Measurements from ENCODE around the gene DAP. TPM values are rescaled to one million over a fixed set of nuclear protein-coding genes. Genes with fewer than 3 reads are reported as not detected.

Gene DAP
- total and polyA plus RNA-seq, 10 of the 15 experiments (the other 5 are each of a cell fraction or from before 2014, with no cell fraction given), result 12.9 to 130 (median 49.9) TPM

DNA sequence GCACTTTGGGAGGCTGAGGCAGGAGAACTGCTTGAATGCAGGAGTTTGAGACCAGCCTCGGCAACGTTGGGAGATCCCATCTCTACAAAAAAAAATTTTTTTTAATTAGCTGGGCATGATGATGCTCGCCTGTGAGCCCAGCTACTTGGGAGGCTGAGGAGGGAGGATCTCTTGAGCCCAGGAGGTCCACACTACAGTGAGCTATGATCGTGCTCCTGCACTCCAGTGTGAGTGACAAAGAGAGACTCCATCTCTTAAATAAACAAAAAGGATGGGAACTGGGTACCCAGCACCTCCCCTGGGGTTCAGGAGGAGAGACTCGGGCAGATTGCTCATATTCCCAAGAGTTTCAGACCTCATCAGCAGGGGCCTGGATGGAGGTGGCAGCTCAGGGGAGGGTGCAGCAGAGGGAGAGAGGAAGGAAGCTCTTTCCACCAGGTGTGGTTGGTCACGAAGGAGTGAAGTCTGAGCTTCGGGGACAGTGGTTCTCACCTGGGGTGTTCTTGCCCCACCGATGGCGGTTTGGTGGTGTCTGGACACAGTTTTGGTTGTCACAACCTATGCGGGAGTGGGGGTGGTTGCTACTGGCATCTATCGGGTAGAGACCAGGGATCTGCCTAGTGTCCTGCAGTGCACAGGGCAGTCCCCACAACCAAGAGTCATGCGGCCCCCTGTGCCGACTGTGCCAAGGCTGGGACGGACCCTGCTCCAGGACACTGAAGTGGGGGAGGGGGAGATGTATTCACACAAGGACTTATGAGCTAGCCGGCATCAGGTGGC, 124.5 kb downstream of the DAP start:
- BruUV-seq (replicated peaks), result TSS peak; percentile 4
- Histone ChIP-seq H2AFZ (ENCODE audit: control insufficient read depth, low read depth, low read length) (no peak overlapping the region), H3K79me2 (ENCODE audit: control insufficient read depth, insufficient read depth, low read length) (peaks cover 65% of the 10 kb centered on the region), H3K27ac (ENCODE audit: control insufficient read depth, insufficient read depth) (peak overlapping the region; percentile 93), H3K9ac (ENCODE audit: control insufficient read depth, insufficient read depth, low read length) (peak overlapping the region; percentile 79), H3K36me3 (ENCODE audit: control insufficient read depth in 2 of 2, insufficient read depth in 2 of 2, low read length in 1 of 2) (peaks cover 20 to 21% of the 10 kb centered on the region in 2 experiments), H3K4me3 (peak overlapping the region; percentile 51; the same call in 1 of the 2 replicates), H4K20me1 (ENCODE audit: control insufficient read depth, insufficient read depth) (no peaks in the 10 kb centered on the region), H3K9me3 (replicated peaks; ENCODE audit: control insufficient read depth, insufficient read depth, low read length) (peaks cover 8% of the 10 kb centered on the region; the same call in 2 of the 3 replicates), H3K4me2 (ENCODE audit: control insufficient read depth, insufficient read depth) (peak overlapping the region; percentile 69), H3K27me3 (replicated peaks in 1 of 2; ENCODE audit: control insufficient read depth in 2 of 2, insufficient read depth in 2 of 2, low read length in 1 of 2) (no peaks in the 10 kb centered on the region), H3K4me1 (ENCODE audit: control insufficient read depth, insufficient read depth, low read length) (peaks cover 47% of the 10 kb centered on the region)
- intact Hi-C loops (cut with micrococcal nuclease; ENCODE audit: unreplicated experiment) (no loop called here), in situ Hi-C loops (cut with MboI) (no loop called here)
- WGBS (ENCODE audit: insufficient coverage, insufficient replicate concordance, low lambda C conversion rate, missing lambda C conversion rate), result 46% methylated on average over 15 of the region's 15 CpGs
- ATAC-seq, result no peak
- DNase-seq (ENCODE audit: low read depth, low spot score), result no peak
- ChIA-PET POLR2A (interaction anchor here (0.8 to 4.6 kb wide), 6 partner anchors 9 to 79 kb away, joined by 3 to 21 read pairs (median 4); no protein-coding TSS in a partner anchor), CTCF (interaction anchor here (0.8 to 5.2 kb wide), 6 partner anchors 8 to 184 kb away, joined by 3 to 34 read pairs (median 4); no protein-coding TSS in a partner anchor), SMC1A (ENCODE audit: uncharacterized antibody, unreplicated experiment) (interaction anchor here (0.9 to 6.5 kb wide), 9 partner anchors 10 to 185 kb away, joined by 3 to 90 read pairs (median 5); no protein-coding TSS in a partner anchor), RAD21 (ENCODE audit: unreplicated experiment) (interaction anchor here (0.6 to 6.7 kb wide), 10 partner anchors 9 to 184 kb away, joined by 3 to 93 read pairs (median 4); no protein-coding TSS in a partner anchor)
- no peak for FAIRE-seq
- TF ChIP-seq GATAD2B (conservative IDR thresholded peaks at IDR 0.05; ENCODE audit: low read depth) (0 out of 2 replicates have a peak, but pooled peaks have one; percentile 24), ZBTB4 (CRISPR knock-in tag; IDR thresholded peaks at IDR 0.05) (no peak), MEF2A (IDR thresholded peaks at IDR 0.05; ENCODE audit: insufficient read depth, low read depth, low read length) (no peak), ZNF24 (IDR thresholded peaks at IDR 0.05) (no peak), MLLT1 (IDR thresholded peaks at IDR 0.05) (0 out of 2 replicates have a peak, but pooled peaks have one; percentile 43), PRDM15 (CRISPR knock-in tag; IDR thresholded peaks at IDR 0.05) (no peak), FOS (IDR thresholded peaks at IDR 0.05; ENCODE audit: borderline replicate concordance, extremely low read depth, insufficient read length) (no peak), EP300 (IDR thresholded peaks at IDR 0.05; ENCODE audit: borderline replicate concordance in 1 of 2, control insufficient read depth in 1 of 2, low read depth in 2 of 2, low read length in 2 of 2) (peak in 1 of 2 experiments; percentile 44; a peak in 1 of 4 replicates)
- TF ChIP-seq, protein P1, sequence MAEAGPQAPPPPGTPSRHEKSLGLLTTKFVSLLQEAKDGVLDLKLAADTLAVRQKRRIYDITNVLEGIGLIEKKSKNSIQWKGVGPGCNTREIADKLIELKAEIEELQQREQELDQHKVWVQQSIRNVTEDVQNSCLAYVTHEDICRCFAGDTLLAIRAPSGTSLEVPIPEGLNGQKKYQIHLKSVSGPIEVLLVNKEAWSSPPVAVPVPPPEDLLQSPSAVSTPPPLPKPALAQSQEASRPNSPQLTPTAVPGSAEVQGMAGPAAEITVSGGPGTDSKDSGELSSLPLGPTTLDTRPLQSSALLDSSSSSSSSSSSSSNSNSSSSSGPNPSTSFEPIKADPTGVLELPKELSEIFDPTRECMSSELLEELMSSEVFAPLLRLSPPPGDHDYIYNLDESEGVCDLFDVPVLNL (IDR thresholded peaks at IDR 0.05; ENCODE audit: low read depth, low read length), result no peak

Data from GM12878 (cell line).